SK-N-MC (cell line): ENCODE measurements around the gene INPP4B.

Experiments used
- DNase-seq: peaks from one replicate; pipeline ENCODE4 v3.0.0-alpha.2; 2011; ENCODE audit warnings: low read depth, low spot score
- H3K27ac ChIP-seq: fragments of 200-600 bp; sonication (generic); 2 replicates; pipeline ENCODE4 v1.5.1; 2016; ENCODE audit warnings: mixed run types
- H3K36me3 ChIP-seq: fragments of 200-600 bp; sonication (generic); 2 replicates; pipeline ENCODE4 v1.6.1; 2017; ENCODE audit warnings: antibody characterized with exemption, low read length, mixed read lengths; ENCODE audit not compliant: insufficient read depth
- H3K4me3 ChIP-seq: fragments of 200-600 bp; sonication (generic); 2 replicates; pipeline ENCODE4 v1.5.1; 2016
- H3K9ac ChIP-seq: fragments of 200-600 bp; sonication (generic); 2 replicates; pipeline ENCODE4 v1.8.0; 2017; ENCODE audit warnings: mixed run types, mixed read lengths; ENCODE audit not compliant: insufficient read length
- H3K9me3 ChIP-seq: fragments of 200-600 bp; sonication (generic); 2 replicates; pipeline ENCODE4 v1.6.1; 2017; ENCODE audit warnings: low read depth, mild to moderate bottlenecking, antibody characterized with exemption, low read length, moderate library complexity, mixed read lengths
- EZH2 ChIP-seq: fragments of 200-600 bp; sonication (generic); IDR thresholded peaks from one replicate; pipeline ENCODE4 v1.6.1; 2017; ENCODE audit warnings: antibody characterized with exemption
- FOXP2 ChIP-seq: optimal IDR thresholded peaks from 2 replicates; pipeline ENCODE3; 2011; ENCODE audit warnings: mild to moderate bottlenecking, moderate library complexity; ENCODE audit not compliant: insufficient read depth; ENCODE audit errors: extremely low read length, control extremely low read depth
- POLR2AphosphoS5 ChIP-seq: IDR thresholded peaks from 2 replicates; pipeline ENCODE4 v1.6.1; 2012; ENCODE audit warnings: mild to moderate bottlenecking, low read depth, low read length, borderline replicate concordance

Gene INPP4B

DNA sequence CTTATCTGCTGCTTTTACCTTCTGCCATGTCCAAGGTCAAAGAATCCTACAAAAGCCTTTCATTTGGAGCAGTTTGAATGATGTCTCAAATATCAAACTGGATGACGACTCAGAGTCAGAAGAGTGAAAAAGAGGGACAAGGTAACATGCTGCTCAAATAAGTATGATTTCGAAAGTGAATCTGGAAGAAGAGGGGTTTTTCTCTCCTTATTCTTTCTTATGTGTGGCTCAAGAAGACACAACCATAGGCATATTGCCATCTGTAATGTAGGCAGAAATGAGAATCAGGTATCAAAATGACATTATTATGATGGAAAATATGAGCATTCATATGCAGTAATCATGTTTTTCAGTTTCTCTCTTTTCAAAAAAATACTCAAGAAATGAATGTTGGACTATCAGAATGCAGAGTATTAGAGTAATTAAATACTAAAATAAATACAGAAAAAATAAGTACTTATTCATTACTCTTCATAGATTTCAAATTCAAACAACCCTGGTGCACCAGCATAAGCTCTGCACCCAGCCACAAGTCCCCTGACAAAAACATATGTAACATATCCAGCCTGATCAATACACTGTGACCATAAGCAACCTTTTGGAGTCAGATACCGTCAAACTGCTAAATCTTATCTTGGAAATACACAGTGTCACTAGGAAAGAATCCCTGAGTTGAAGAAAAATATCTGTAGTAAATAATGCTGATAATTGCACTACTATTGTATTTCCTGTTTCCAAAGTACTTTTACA is 468.6 kb downstream of the INPP4B start:
- no peak overlapping the region for H3K4me3 ChIP-seq
- no peak for DNase-seq
- no peaks in the 10 kb centered on the region for H3K36me3 ChIP-seq
- no peak overlapping the region for H3K27ac ChIP-seq
- H3K9ac ChIP-seq, result no peak overlapping the region
- TF ChIP-seq POLR2AphosphoS5, result no peak
- no peak for TF ChIP-seq FOXP2
- TF ChIP-seq EZH2, result no peak
- H3K9me3 ChIP-seq, result no peaks in the 10 kb centered on the region

DNA sequence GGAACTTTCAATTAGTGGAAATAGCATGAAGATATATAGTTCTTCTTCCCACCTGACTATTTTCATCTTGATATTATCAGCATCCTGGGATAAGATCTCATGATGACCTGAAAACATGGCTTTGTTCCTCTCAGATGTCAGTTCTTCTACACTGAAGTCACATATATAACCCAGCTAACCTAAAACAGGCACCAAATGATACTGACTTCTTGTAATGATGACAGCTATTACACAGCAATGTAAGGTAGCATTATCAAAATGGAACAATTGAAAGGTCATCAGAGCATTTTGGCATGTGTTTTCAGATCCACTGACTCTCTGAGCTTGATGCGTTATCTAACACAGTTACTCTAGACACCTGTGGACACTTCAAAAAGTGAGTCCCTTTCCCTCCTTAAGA is 469.9 kb downstream of the INPP4B start:
- Histone ChIP-seq H3K4me3 (no peak overlapping the region), H3K36me3 (no peaks in the 10 kb centered on the region), H3K27ac (no peak overlapping the region), H3K9me3 (no peaks in the 10 kb centered on the region; the same call in 1 of the 2 replicates), H3K9ac (no peak overlapping the region)
- no peak for TF ChIP-seq FOXP2
- TF ChIP-seq EZH2, result no peak
- TF ChIP-seq POLR2AphosphoS5, result no peak
- DNase-seq, result no peak

DNA sequence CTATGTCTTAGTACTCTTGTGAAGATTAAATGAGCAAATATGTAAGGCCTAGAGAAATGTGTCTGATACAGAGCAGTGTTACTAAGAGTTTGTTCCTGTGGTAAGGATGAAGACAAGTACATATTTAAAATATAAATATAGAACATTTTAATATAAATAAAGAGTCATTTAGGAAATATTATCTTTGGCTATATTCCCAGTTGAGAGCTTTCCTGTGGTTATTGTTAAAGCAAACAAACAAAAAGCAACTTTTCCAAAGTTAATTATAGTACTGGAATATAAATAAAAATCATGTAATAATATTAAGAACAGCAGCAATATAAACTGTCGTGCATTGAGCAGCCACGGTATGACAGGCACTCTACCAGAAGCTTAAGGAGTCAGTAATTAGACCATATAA is 472.5 kb downstream of the INPP4B start:
- DNase-seq, result no peak
- Histone ChIP-seq H3K9me3 (no peaks in the 10 kb centered on the region; the same call in 1 of the 2 replicates), H3K27ac (no peak overlapping the region), H3K4me3 (no peak overlapping the region), H3K9ac (no peak overlapping the region), H3K36me3 (no peaks in the 10 kb centered on the region)
- TF ChIP-seq POLR2AphosphoS5, result no peak
- no peak for TF ChIP-seq FOXP2
- no peak for TF ChIP-seq EZH2

DNA sequence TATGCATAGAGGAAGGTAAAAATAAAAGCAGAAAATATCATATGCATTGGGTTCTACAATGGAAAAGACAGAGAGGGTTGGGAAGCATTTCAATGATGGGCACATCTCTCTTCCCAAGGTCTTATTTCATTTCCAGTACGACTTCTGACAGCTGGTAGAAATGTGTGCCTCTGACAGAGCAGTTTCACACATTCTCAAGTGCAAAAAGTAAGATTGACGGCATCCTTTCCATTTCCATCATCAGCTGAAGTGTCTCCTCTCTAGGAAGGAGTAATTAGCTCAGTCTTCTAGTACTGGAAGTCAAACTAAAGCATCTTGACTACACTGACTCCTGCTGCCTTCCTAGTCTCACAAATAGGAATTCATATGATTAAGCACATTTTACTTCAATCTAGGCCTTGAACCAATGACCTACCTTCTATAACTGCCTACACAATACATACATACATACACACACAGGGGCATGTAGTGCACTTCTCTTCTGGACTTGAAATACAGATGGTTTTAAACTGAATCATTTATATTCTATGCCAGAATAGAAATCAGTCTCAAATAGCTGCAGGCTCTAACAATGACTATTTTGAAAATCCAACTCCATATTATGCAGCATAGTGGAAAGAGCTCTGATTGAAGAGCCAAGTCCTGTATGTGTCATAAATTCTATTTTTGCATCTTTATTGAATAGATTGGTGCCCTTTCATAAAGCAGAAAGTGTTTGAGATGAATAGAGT is 473.4 kb downstream of the INPP4B start:
- Histone ChIP-seq H3K9ac (no peak overlapping the region), H3K36me3 (no peaks in the 10 kb centered on the region), H3K9me3 (no peaks in the 10 kb centered on the region; the same call in 1 of the 2 replicates), H3K4me3 (no peak overlapping the region), H3K27ac (no peak overlapping the region)
- no peak for TF ChIP-seq EZH2
- TF ChIP-seq POLR2AphosphoS5, result no peak
- no peak for TF ChIP-seq FOXP2
- no peak for DNase-seq

DNA sequence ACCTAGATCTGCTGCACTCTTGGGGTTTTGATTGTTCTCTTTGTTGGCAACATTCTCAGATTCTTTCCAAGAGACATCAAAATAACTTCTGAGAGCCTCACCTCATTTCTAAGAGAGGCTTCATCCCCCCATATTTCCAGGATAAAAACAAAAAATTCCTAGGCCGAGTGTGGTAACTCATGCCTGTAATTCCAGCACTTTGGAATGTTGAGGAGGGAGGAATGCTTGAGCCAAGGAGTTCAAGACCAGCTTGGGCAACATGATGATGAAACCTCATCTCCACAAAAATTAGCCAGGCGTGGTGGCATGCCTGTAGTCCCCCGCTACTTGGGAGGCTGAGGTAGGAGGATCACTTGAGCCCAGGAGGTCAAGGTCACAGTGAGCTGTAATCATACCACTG is 477.0 kb downstream of the INPP4B start:
- Histone ChIP-seq H3K36me3 (no peaks in the 10 kb centered on the region), H3K4me3 (no peak overlapping the region), H3K27ac (no peak overlapping the region), H3K9me3 (no peaks in the 10 kb centered on the region; the same call in 1 of the 2 replicates), H3K9ac (no peak overlapping the region)
- TF ChIP-seq POLR2AphosphoS5 (no peak), FOXP2 (no peak), EZH2 (no peak)
- no peak for DNase-seq

DNA sequence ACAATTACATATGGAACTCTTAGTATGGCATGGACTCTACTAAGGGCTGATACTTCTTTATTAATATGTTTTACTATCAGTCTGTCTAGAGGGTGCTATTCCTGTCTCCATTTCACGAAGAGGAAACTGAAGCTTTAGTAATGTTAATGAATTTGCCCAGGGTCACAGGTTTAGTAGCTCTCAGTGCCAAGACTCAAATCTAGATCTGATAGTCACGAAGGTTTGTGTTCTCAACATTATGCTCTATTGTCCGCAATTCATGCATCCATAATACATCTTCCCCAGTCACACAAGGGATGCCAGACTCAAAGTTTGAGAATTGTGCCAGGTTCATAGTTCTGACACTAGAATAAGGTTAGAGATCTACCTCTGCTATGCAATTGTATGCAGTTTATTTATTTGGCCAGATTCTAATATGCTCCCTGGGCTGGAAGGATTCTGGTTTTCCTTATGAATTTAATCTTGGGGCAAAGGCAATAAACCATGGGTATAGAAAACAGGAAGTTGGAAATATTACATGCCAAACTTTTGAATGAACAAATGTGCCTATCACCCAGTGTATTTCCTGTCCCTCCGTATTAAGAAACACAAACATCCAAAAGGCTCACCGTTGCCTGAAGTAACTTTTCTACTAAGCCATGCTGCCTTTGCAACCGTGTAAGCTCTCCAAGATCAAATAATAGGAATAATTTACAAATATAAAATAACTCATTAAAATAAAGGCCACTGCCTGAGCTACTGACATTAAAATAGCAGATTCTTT is 478.5 kb downstream of the INPP4B start:
- DNase-seq, result no peak
- no peak overlapping the region for H3K9ac ChIP-seq

DNA sequence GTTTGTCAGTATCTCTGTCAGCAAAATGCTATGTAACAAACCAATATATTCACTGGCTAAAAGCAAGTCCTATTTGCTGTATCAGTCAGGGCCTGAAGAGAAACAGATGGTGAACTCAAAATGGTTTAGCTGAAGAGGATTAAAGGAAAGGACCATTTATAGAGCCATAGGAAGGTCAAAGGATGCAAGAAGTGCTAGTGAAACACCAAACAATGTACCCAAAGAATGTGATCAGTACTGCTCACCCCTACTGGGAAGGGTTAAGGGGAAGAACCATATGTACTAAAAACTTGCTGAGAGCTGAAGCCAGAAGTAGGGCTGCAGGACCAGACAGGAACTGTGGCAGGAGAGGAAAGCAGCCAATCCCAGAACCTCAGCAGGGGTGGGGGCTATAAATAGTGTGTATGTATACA is 479.3 kb downstream of the INPP4B start:
- Histone ChIP-seq H3K9ac (no peak overlapping the region), H3K27ac (no peak overlapping the region), H3K4me3 (no peak overlapping the region), H3K9me3 (no peaks in the 10 kb centered on the region; the same call in 1 of the 2 replicates), H3K36me3 (no peaks in the 10 kb centered on the region)
- TF ChIP-seq FOXP2, result no peak
- TF ChIP-seq EZH2, result no peak
- no peak for TF ChIP-seq POLR2AphosphoS5
- DNase-seq, result no peak

More for the DNA sequence above, 478.5 kb downstream of the INPP4B start:
- Histone ChIP-seq H3K36me3 (no peaks in the 10 kb centered on the region), H3K9me3 (no peaks in the 10 kb centered on the region; the same call in 1 of the 2 replicates), H3K4me3 (no peak overlapping the region), H3K27ac (no peak overlapping the region)
- TF ChIP-seq POLR2AphosphoS5, result no peak
- TF ChIP-seq FOXP2, result no peak
- TF ChIP-seq EZH2, result no peak

DNA sequence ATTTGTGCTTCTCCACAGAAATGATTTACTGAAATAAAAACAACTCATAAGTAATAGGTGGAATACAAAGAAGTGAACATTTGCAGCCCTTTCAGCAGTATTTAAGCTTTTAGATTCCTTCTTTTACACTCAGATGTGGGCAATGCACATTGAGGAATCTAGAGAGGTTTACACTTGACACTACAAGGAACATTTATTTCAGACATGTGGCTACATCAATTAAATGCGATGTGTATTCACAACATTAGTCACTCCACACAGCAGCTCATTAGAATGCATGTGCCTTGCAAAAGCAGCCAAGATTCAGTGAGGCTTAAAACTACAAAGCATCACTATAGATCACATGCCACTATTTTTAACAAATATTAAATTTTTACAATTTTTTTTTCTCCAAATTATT is 480.7 kb downstream of the INPP4B start:
- Histone ChIP-seq H3K4me3 (no peak overlapping the region), H3K36me3 (no peaks in the 10 kb centered on the region), H3K9ac (no peak overlapping the region), H3K27ac (no peak overlapping the region), H3K9me3 (no peaks in the 10 kb centered on the region)
- TF ChIP-seq FOXP2, result no peak
- no peak for DNase-seq
